Naive thymus-derived CD4-positive, alpha-beta T cell (primary cell): ENCODE measurements around the gene CHPF. TPM values are rescaled to one million over a fixed set of nuclear protein-coding genes. Genes with fewer than 3 reads are reported as not detected.

Source experiments
- ATAC-seq: fragments of 150-1000 bp; cut with Tn5 transposase; 2 replicates; pipeline ENCODE4 v1.10.0; 2021; ENCODE audit warnings: mild to moderate bottlenecking, moderate library complexity
- CTCF ChIA-PET: fragments of 350-600 bp; sonication (Branson Sonifier 250); formaldehyde crosslinking; loops from one replicate; lab custom pipeline; 2021; ENCODE audit warnings: antibody characterized with exemption; lab: Charles Lee
- POLR2A ChIA-PET: fragments of 350-600 bp; sonication (Branson Sonifier 250); formaldehyde crosslinking; loops from one replicate; lab custom pipeline; 2021; ENCODE audit warnings: antibody characterized with exemption, inconsistent platforms; lab: Charles Lee
- DNase-seq, 9 donors: peaks; one replicate each; pipeline versions ENCODE4 v3.0.0 to v3.0.0-alpha.2; 2020 to 2022; ENCODE audit warnings: mixed read lengths in 1 of 9
- H3K27ac ChIP-seq: one replicate; pipeline ENCODE4 v1.7.0; 2013; ENCODE audit warnings: mild to moderate bottlenecking, low read depth, low read length, moderate library complexity
- H3K27me3 ChIP-seq, 2 donors: one replicate each; pipeline ENCODE4 v1.7.0; 2013; ENCODE audit warnings: low read length in 2 of 2, mild to moderate bottlenecking in 2 of 2, moderate library complexity in 2 of 2; ENCODE audit not compliant: control insufficient read depth in 2 of 2, insufficient read depth in 2 of 2
- H3K36me3 ChIP-seq, 3 experiments: 1 replicate in 2 of 3; 2 replicates in 1 of 3; pipeline ENCODE4 v1.7.0; 2013; ENCODE audit warnings: low read length in 3 of 3, mild to moderate bottlenecking in 3 of 3, moderate library complexity in 1 of 3; ENCODE audit not compliant: insufficient read depth in 3 of 3, control insufficient read depth in 2 of 3
- H3K4me1 ChIP-seq, 2 donors: one replicate each; pipeline ENCODE4 v1.7.0; 2013; ENCODE audit warnings: low read length in 2 of 2, mild to moderate bottlenecking in 2 of 2, moderate library complexity in 1 of 2; ENCODE audit not compliant: control insufficient read depth in 2 of 2, insufficient read depth in 2 of 2
- H3K4me3 ChIP-seq: 2 replicates; pipeline ENCODE4 v1.7.0; 2013; ENCODE audit warnings: mild to moderate bottlenecking, low read length
- H3K9me3 ChIP-seq, 3 experiments: 1 replicate in 2 of 3; 2 replicates in 1 of 3; pipeline ENCODE4 v1.7.0; 2013; ENCODE audit warnings: low read length in 3 of 3; ENCODE audit not compliant: control insufficient read depth in 2 of 3
- H3K27ac Mint-ChIP-seq, 9 donors: one replicate each; pipeline ENCODE4 v1.8.0; 2020 to 2022; ENCODE audit warnings: mixed read lengths in 9 of 9, mild to moderate bottlenecking in 8 of 9, moderate library complexity in 5 of 9, inconsistent platforms in 2 of 9
- H3K27me3 Mint-ChIP-seq, 5 donors: one replicate each; pipeline ENCODE4 v1.8.0; 2021 to 2022; ENCODE audit warnings: mixed read lengths in 5 of 5, mild to moderate bottlenecking in 1 of 5
- H3K36me3 Mint-ChIP-seq, 5 donors: one replicate each; pipeline ENCODE4 v1.8.0; 2020 to 2022; ENCODE audit warnings: mixed read lengths in 5 of 5, mild to moderate bottlenecking in 3 of 5, inconsistent platforms in 1 of 5
- H3K4me1 Mint-ChIP-seq, 7 donors: one replicate each; pipeline ENCODE4 v1.8.0; 2020 to 2022; ENCODE audit warnings: mixed read lengths in 7 of 7, mild to moderate bottlenecking in 3 of 7, inconsistent platforms in 1 of 7
- H3K4me3 Mint-ChIP-seq, 10 donors: one replicate each; pipeline ENCODE4 v1.8.0; 2020 to 2022; ENCODE audit warnings: mild to moderate bottlenecking in 10 of 10, mixed read lengths in 10 of 10, moderate library complexity in 6 of 10, inconsistent platforms in 2 of 10
- H3K9me3 Mint-ChIP-seq, 11 donors: one replicate each; pipeline ENCODE4 v1.8.0; 2020 to 2022; ENCODE audit warnings: mixed read lengths in 11 of 11, mild to moderate bottlenecking in 4 of 11, inconsistent platforms in 1 of 11, moderate library complexity in 1 of 11
- intact Hi-C, 2 donors: fragments of 100-400 bp; cut with micrococcal nuclease; formaldehyde crosslinking; loops; one replicate each; pipeline ENCODE4 v1.15.1; 2023
- polyA plus RNA-seq, 2 donors: library from polyadenylated mRNA; unstranded; fragments of 300-500 nt; fragmentation: Illumina TruSeq; gene quantifications; one replicate each; pipeline ENCODE4 v1.2.3, GENCODE V29; 2021
- total RNA-seq, 6 experiments: library from RNA in 5 of 6; stranded (reverse) in 5 of 6; gene quantifications; 1 replicate in 5 of 6; 2 replicates in 1 of 6; pipeline ENCODE4 v1.2.3 and lab custom pipeline; 2021 to 2026

The CHPF gene, protein sequence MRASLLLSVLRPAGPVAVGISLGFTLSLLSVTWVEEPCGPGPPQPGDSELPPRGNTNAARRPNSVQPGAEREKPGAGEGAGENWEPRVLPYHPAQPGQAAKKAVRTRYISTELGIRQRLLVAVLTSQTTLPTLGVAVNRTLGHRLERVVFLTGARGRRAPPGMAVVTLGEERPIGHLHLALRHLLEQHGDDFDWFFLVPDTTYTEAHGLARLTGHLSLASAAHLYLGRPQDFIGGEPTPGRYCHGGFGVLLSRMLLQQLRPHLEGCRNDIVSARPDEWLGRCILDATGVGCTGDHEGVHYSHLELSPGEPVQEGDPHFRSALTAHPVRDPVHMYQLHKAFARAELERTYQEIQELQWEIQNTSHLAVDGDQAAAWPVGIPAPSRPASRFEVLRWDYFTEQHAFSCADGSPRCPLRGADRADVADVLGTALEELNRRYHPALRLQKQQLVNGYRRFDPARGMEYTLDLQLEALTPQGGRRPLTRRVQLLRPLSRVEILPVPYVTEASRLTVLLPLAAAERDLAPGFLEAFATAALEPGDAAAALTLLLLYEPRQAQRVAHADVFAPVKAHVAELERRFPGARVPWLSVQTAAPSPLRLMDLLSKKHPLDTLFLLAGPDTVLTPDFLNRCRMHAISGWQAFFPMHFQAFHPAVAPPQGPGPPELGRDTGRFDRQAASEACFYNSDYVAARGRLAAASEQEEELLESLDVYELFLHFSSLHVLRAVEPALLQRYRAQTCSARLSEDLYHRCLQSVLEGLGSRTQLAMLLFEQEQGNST
- total RNA-seq (10 to 100 TPM in 1 of 5 experiments, 1 to 10 TPM in 4; 4.3 to 15.3 (median 5.7) TPM), polyA plus RNA-seq (1 to 10 TPM; 4.1 to 7.8 TPM), total RNA-seq (lab: John Stamatoyannopoulos, UW) (4.4 reads per million, percentile 22 among the genes with 10 or more reads in this experiment)

DNA sequence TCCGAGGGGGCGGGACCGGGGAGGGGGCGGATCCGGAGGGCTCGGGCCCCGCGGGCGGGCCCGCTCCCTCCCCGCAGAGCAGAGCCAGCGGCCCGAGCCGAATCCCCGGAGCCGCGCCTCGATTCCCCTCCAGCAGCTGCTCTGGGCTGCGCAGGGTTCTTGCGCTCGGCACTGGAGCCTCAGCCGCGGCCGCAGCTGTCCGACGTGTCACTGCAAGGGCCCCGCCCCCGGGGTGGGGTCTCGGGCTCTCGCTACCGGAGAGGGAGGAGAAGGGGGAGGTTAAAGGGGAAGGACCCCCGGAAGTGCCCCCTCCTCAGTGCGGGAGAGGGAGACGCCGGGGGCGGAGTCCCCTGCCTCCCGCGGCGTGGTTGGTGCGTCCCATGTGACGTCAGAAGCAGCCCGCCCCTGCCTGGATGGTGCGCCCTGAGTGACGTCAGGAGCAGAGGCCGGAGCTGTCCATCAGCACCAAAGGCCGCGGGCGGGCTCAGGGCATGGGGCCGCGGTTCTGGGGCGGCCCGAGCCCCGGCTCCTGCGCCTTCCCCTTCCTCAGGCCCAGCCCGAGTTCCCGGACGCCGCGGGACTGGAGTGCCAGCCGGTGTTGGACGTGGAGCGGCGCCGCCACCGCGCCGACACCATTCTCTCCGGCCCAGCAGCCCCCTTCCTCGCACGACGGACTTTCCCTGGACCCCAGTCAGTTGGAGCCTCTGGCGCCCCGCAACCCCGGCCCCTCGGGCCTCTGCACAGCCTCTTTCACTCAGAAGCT is at the start of gene CHPF, which contains the start of gene TMEM198:
Gene CHPF, minus strand, starts transcription at position 214 of the 763 bp plus-strand sequence. CDS start 271 bp downstream, outside the sequence.
Gene TMEM198, plus strand, starts transcription at position 433 of the 763 bp plus-strand sequence. CDS start 700 bp downstream, outside the sequence.
- peaks cover 0 to 18% (median 11%) of the 10 kb centered on the region in 5 donors for H3K27me3 Mint-ChIP-seq
- H3K4me3 ChIP-seq, result peak within 1 kb of the TSS; percentile 51
- peaks cover 18 to 30% (median 25%) of the 10 kb centered on the region in 7 donors for H3K4me1 Mint-ChIP-seq
- ChIA-PET POLR2A (interaction anchor here (0.6 to 1.7 kb wide), 7 partner anchors 9 to 386 kb away, joined by 3 to 6 read pairs (median 3); partner anchors contain the start of genes DNAJB2, DNPEP and OBSL1), CTCF (interaction anchor here (1.6 to 6.2 kb wide), 4 partner anchors 17 to 100 kb away, joined by 4 to 47 read pairs (median 5); partner anchors contain the start of gene STK11IP)
- H3K27ac Mint-ChIP-seq, result peak within 1 kb of the TSS; percentile 71 to 90 (median 78)
- ATAC-seq (peak; percentile 86), DNase-seq (peak; percentile 79 to 94 (median 88))
- no peaks in the 10 kb centered on the region for H3K36me3 ChIP-seq
- intact Hi-C loops, result loop anchor here (1.0 to 5.0 kb wide), 18 partner anchors 9 to 1931 kb away; partner anchors contain the start of genes CNPPD1 (in 2 of the 2), DNAJB2 (in 2 of the 2), GMPPA (in 2 of the 2) and STK11IP (in 2 of the 2)
- H3K9me3 ChIP-seq, result no peaks in the 10 kb centered on the region
- H3K27me3 ChIP-seq, result no peaks in the 10 kb centered on the region
- H3K4me3 Mint-ChIP-seq, result peak within 1 kb of the TSS; percentile 83 to 95 (median 90)
- H3K36me3 Mint-ChIP-seq, result peaks cover 0 to 4% (median 0%) of the 10 kb centered on the region in 5 donors
- H3K9me3 Mint-ChIP-seq, result peaks cover 0 to 3% (median 0%) of the 10 kb centered on the region in 11 donors
- H3K4me1 ChIP-seq, result peaks cover 10 to 12% of the 10 kb centered on the region in 2 donors
- H3K27ac ChIP-seq, result peak within 1 kb of the TSS; percentile 78

DNA sequence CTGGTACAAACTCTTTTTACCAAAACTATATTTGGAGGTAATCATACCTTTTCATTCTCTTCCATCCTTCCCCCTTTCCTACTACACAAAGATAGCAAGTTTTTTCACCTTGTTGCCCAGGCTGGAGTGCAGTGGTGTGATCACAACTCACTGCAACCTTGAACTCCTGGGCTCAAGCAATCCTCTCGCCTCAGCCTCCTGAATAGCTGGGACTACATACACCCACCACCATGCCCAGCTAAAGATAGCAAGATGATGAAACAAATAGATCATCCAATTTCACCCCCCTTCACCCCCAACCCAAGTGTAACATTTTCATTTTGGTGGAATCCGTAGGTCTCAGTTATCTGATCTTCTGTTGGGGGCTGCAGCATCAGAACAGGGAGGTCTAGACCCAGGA is 49.5 kb upstream of the CHPF start:
- peaks cover 0 to 7% (median 0%) of the 10 kb centered on the region in 3 experiments for H3K36me3 ChIP-seq
- ChIA-PET CTCF (no interaction called here), POLR2A (no interaction called here)
- H3K4me3 ChIP-seq, result no peak overlapping the region
- no peaks in the 10 kb centered on the region for H3K9me3 Mint-ChIP-seq
- H3K27ac ChIP-seq, result no peak overlapping the region
- intact Hi-C loops, result no loop called here
- no peak overlapping the region for H3K27ac Mint-ChIP-seq
- no peaks in the 10 kb centered on the region for H3K27me3 ChIP-seq
- ATAC-seq (no peak), DNase-seq (no peak)
- H3K36me3 Mint-ChIP-seq, result no peaks in the 10 kb centered on the region
- H3K27me3 Mint-ChIP-seq, result peaks cover 3 to 24% (median 15%) of the 10 kb centered on the region in 5 donors
- H3K4me1 Mint-ChIP-seq, result peaks cover 3 to 14% (median 9%) of the 10 kb centered on the region in 7 donors
- H3K4me1 ChIP-seq, result peaks cover 5 to 9% of the 10 kb centered on the region in 2 donors
- no peaks in the 10 kb centered on the region for H3K9me3 ChIP-seq
- H3K4me3 Mint-ChIP-seq, result no peak overlapping the region

DNA sequence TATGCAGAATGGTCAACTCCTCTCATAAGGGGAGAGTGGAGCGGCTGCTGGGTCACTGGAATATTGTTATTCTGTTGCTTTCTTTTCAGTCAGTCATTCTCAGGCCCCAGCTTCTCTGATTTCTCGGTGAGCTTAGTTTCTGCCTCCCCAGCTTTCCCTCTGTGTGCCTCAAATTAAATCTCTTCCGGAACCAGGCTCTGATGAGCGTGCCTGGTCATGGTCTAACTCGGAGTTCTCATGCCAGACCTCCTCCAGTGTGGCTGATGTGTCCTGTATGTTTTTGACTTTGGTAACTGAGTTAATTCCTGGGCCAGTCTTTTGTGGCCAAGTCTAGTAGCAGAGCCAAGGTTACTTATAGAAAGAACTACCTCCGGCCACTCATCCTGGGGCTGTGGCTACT is 49.1 kb upstream of the CHPF start:
- ChIA-PET POLR2A (no interaction called here), CTCF (no interaction called here)
- Histone ChIP-seq H3K27me3 (no peaks in the 10 kb centered on the region), H3K27ac (no peak overlapping the region), H3K4me3 (no peak overlapping the region), H3K9me3 (no peaks in the 10 kb centered on the region), H3K36me3 (peaks cover 0 to 4% (median 0%) of the 10 kb centered on the region in 3 experiments), H3K4me1 (peaks cover 5% of the 10 kb centered on the region in 2 donors)
- Mint-ChIP-seq H3K9me3 (no peaks in the 10 kb centered on the region), H3K36me3 (no peaks in the 10 kb centered on the region), H3K4me3 (no peak overlapping the region), H3K27ac (no peak overlapping the region), H3K27me3 (peaks cover 3 to 24% (median 16%) of the 10 kb centered on the region in 5 donors), H3K4me1 (peaks cover 0 to 10% (median 5%) of the 10 kb centered on the region in 7 donors)
- ATAC-seq (no peak), DNase-seq (no peak)
- intact Hi-C loops, result no loop called here

DNA sequence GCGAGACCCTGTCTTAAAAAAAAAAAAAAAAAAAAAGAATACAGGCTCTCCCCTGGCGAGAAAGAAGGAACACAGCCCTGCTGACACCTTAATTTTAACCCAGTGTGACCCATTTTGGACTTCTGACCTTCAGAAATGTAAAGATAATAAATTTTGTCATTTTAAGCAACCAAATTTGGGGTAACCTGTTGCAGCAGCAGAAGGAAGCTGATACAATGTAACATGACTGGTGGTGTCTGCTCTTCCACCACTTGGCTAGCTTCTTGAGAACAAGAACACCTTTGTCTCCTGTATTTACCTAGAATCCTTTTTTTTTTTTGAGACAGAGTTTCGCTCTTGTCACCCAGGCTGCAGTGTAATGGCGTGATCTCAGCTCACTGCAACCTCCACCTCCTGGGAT is 47.5 kb upstream of the CHPF start:
- intact Hi-C loops, result no loop called here
- DNase-seq (no peak), ATAC-seq (no peak)
- no peak overlapping the region for H3K27ac ChIP-seq
- no peaks in the 10 kb centered on the region for H3K4me1 ChIP-seq
- Mint-ChIP-seq H3K27me3 (peaks cover 3 to 29% (median 19%) of the 10 kb centered on the region in 5 donors), H3K36me3 (no peaks in the 10 kb centered on the region), H3K4me3 (no peak overlapping the region), H3K9me3 (no peaks in the 10 kb centered on the region), H3K4me1 (no peaks in the 10 kb centered on the region), H3K27ac (no peak overlapping the region)
- ChIA-PET POLR2A (no interaction called here), CTCF (no interaction called here)
- no peaks in the 10 kb centered on the region for H3K9me3 ChIP-seq
- no peaks in the 10 kb centered on the region for H3K36me3 ChIP-seq
- H3K27me3 ChIP-seq, result no peaks in the 10 kb centered on the region
- no peak overlapping the region for H3K4me3 ChIP-seq

DNA sequence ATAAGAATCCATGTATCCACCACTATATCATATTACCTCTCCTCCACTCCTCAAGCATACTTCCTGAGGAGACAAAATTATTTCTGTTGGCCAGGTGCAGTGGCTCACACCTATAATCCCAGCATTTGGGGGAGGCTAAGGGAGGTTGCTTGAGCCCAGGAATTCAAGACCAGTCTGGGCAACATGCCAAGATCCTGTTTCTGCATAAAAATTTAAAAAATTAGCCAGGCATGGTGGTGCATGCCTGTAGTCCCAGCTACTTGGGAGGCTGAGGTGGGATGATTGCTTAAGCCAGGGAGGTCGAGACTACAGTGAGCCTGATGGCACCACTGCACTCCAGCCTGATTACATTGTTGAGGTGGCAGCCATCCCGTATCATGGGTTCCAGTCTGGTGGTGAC is 37.7 kb upstream of the CHPF start:
- ChIA-PET POLR2A (no interaction called here), CTCF (no interaction called here)
- no peaks in the 10 kb centered on the region for H3K9me3 Mint-ChIP-seq
- H3K27me3 ChIP-seq, result no peaks in the 10 kb centered on the region
- no peaks in the 10 kb centered on the region for H3K9me3 ChIP-seq
- H3K4me1 ChIP-seq, result no peaks in the 10 kb centered on the region
- peaks cover 6 to 25% (median 12%) of the 10 kb centered on the region in 5 donors for H3K27me3 Mint-ChIP-seq
- H3K36me3 Mint-ChIP-seq, result no peaks in the 10 kb centered on the region
- H3K4me3 ChIP-seq, result no peak overlapping the region
- H3K4me1 Mint-ChIP-seq, result peaks cover 0 to 1% (median 0%) of the 10 kb centered on the region in 7 donors
- H3K27ac ChIP-seq, result no peak overlapping the region
- H3K4me3 Mint-ChIP-seq, result no peak overlapping the region
- DNase-seq (no peak), ATAC-seq (no peak)
- H3K36me3 ChIP-seq, result no peaks in the 10 kb centered on the region
- H3K27ac Mint-ChIP-seq, result no peak overlapping the region
- intact Hi-C loops, result no loop called here
